IMR-90 (cell line): ENCODE results near the gene PALS1. TPM values are rescaled to one million over a fixed set of nuclear protein-coding genes. Genes with fewer than 3 reads are reported as not detected.
A peak's percentile ranks its signal among the peaks of the same experiment; 100 is the strongest.

Source experiments
- ATAC-seq: fragments of 200-7000 bp; cut with Tn5 transposase; 2 replicates; pipeline ENCODE4 v1.9.1; 2020; ENCODE audit warnings: low read depth, mild to moderate bottlenecking, moderate library complexity
- BruUV-seq: library from RNA; stranded (reverse); fragments of 400-500 nt; replicated peaks from 2 replicates; lab custom pipeline; 2021; lab: Mats Ljungman, UMichigan
- CTCF ChIA-PET: fragments of 300-600 bp; formaldehyde crosslinking; extraction: SDS; loops from one replicate; lab custom pipeline; 2021; ENCODE audit warnings: antibody characterized with exemption; lab: Yijun Ruan, JAX
- POLR2A ChIA-PET: fragments of 300-600 bp; sonication (Branson Sonifier 250); formaldehyde crosslinking; loops from one replicate; lab custom pipeline; 2022; ENCODE audit warnings: antibody characterized with exemption; ENCODE audit not compliant: unreplicated experiment; lab: Charles Lee
- DNase-seq: peaks from one replicate; pipeline ENCODE4 v3.0.0; 2013
- H2AFZ ChIP-seq: replicated peaks from 2 replicates; pipeline ENCODE3; 2013; ENCODE audit warnings: low read length, mild to moderate bottlenecking; ENCODE audit not compliant: poor library complexity
- H2AK5ac ChIP-seq: 2 replicates; pipeline ENCODE4 v1.6.1; 2013; ENCODE audit warnings: low read depth, low read length, inconsistent platforms
- H2AK9ac ChIP-seq: replicated peaks from 2 replicates; pipeline ENCODE3; 2013; ENCODE audit warnings: mild to moderate bottlenecking, low read depth, low read length, moderate library complexity; ENCODE audit not compliant: poor library complexity
- H2BK120ac ChIP-seq: 2 replicates; pipeline ENCODE4 v1.6.1; 2013; ENCODE audit warnings: low read depth, low read length, inconsistent platforms
- H2BK15ac ChIP-seq: 3 replicates; pipeline ENCODE4 v1.6.1; 2013; ENCODE audit warnings: low read depth, low read length, inconsistent platforms
- H2BK20ac ChIP-seq: 2 replicates; pipeline ENCODE4 v1.6.1; 2013; ENCODE audit warnings: low read depth, mild to moderate bottlenecking, inconsistent platforms, low read length, moderate library complexity
- H2BK5ac ChIP-seq: 2 replicates; pipeline ENCODE4 v1.6.1; 2013; ENCODE audit warnings: mild to moderate bottlenecking, low read depth, low read length, inconsistent platforms; ENCODE audit not compliant: poor library complexity, severe bottlenecking
- H3K14ac ChIP-seq: replicated peaks from 2 replicates; pipeline ENCODE4 v1.6.1; 2013; ENCODE audit warnings: low read depth, low read length, inconsistent platforms
- H3K18ac ChIP-seq: 2 replicates; pipeline ENCODE4 v1.6.1; 2013; ENCODE audit warnings: low read depth, low read length, control low read depth
- H3K23ac ChIP-seq: 2 replicates; pipeline ENCODE4 v1.6.1; 2013; ENCODE audit warnings: low read depth, low read length, inconsistent platforms
- H3K27ac ChIP-seq: 2 replicates; pipeline ENCODE4 v1.5.1; 2013; ENCODE audit warnings: mild to moderate bottlenecking, control low read depth, low read length; ENCODE audit not compliant: insufficient read depth
- H3K27me3 ChIP-seq: 2 replicates; pipeline ENCODE4 v1.6.1; 2013; ENCODE audit warnings: low read length; ENCODE audit not compliant: control insufficient read depth, insufficient read depth
- H3K36me3 ChIP-seq: 2 replicates; pipeline ENCODE4 v1.6.1; 2013; ENCODE audit warnings: low read length, mixed read lengths; ENCODE audit not compliant: control insufficient read depth, insufficient read depth
- H3K4ac ChIP-seq: 2 replicates; pipeline ENCODE4 v1.6.1; 2013; ENCODE audit warnings: low read depth, low read length, inconsistent platforms
- H3K4me1 ChIP-seq: 2 replicates; pipeline ENCODE4 v1.6.1; 2013; ENCODE audit warnings: low read length, mixed read lengths; ENCODE audit not compliant: control insufficient read depth, insufficient read depth
- H3K4me2 ChIP-seq: 2 replicates; pipeline ENCODE4 v1.6.1; 2013; ENCODE audit warnings: low read depth, mild to moderate bottlenecking, control low read depth, low read length, moderate library complexity
- H3K4me3 ChIP-seq: 2 replicates; pipeline ENCODE4 v1.5.1; 2013; ENCODE audit warnings: low read depth, mild to moderate bottlenecking, control low read depth, low read length, moderate library complexity; ENCODE audit not compliant: insufficient read depth
- H3K56ac ChIP-seq: 2 replicates; pipeline ENCODE4 v1.6.1; 2013; ENCODE audit warnings: low read length, inconsistent platforms; ENCODE audit not compliant: insufficient read depth; ENCODE audit errors: extremely low read depth
- H3K79me1 ChIP-seq, 2 experiments: 2 replicates each; pipeline ENCODE4 v1.6.1; 2013; ENCODE audit warnings: low read length in 2 of 2, inconsistent platforms in 1 of 2, low read depth in 1 of 2
- H3K9ac ChIP-seq: 2 replicates; pipeline ENCODE4 v1.6.1; 2013; ENCODE audit warnings: low read depth, low read length, control low read depth
- H3K9me1 ChIP-seq: 2 replicates; pipeline ENCODE4 v1.6.1; 2013; ENCODE audit warnings: low read length, inconsistent platforms; ENCODE audit not compliant: insufficient read depth
- H3K9me3 ChIP-seq: 2 replicates; pipeline ENCODE4 v1.6.1; 2013; ENCODE audit warnings: low read length; ENCODE audit not compliant: control insufficient read depth, insufficient read depth
- H4K20me1 ChIP-seq: 2 replicates; pipeline ENCODE4 v1.6.1; 2013; ENCODE audit warnings: low read length, inconsistent platforms; ENCODE audit not compliant: insufficient read depth
- H4K5ac ChIP-seq: 2 replicates; pipeline ENCODE4 v1.6.1; 2013; ENCODE audit warnings: mild to moderate bottlenecking, low read depth, low read length, control low read depth
- H4K8ac ChIP-seq, 2 experiments: 2 replicates each; pipeline ENCODE4 v1.6.1; 2013; ENCODE audit warnings: low read depth in 2 of 2, low read length in 2 of 2, control low read depth in 1 of 2, inconsistent platforms in 1 of 2
- H4K91ac ChIP-seq: 2 replicates; pipeline ENCODE4 v1.6.1; 2013; ENCODE audit warnings: low read depth, low read length, inconsistent platforms; ENCODE audit not compliant: insufficient read depth
- BHLHE40 ChIP-seq: fragments of 150-350 bp; IDR thresholded peaks from 2 replicates; pipeline ENCODE4 v1.6.1; 2016; ENCODE audit warnings: mild to moderate bottlenecking, low read depth, low read length
- CEBPB ChIP-seq: IDR thresholded peaks from 2 replicates; pipeline ENCODE4 v1.6.1; 2012; ENCODE audit warnings: low read depth, low read length, improper control_type of control experiment
- CHD1 ChIP-seq: IDR thresholded peaks from 2 replicates; pipeline ENCODE4 v1.6.1; 2012; ENCODE audit warnings: low read depth, low read length, improper control_type of control experiment
- FOS ChIP-seq: fragments of 150-350 bp; IDR thresholded peaks from 2 replicates; pipeline ENCODE4 v1.6.1; 2016; ENCODE audit warnings: low read depth, low read length
- MAFK ChIP-seq: IDR thresholded peaks from 2 replicates; pipeline ENCODE4 v1.6.1; 2012; ENCODE audit warnings: low read depth, low read length, improper control_type of control experiment
- MAZ ChIP-seq: IDR thresholded peaks from 2 replicates; pipeline ENCODE4 v1.6.1; 2012; ENCODE audit warnings: low read depth, mild to moderate bottlenecking, low read length, improper control_type of control experiment, moderate library complexity, borderline replicate concordance
- MXI1 ChIP-seq: IDR thresholded peaks from 2 replicates; pipeline ENCODE4 v1.6.1; 2012; ENCODE audit warnings: low read depth, mild to moderate bottlenecking, low read length, moderate library complexity, borderline replicate concordance
- NFE2L2 ChIP-seq: fragments of 150-350 bp; IDR thresholded peaks from 2 replicates; pipeline ENCODE4 v1.6.1; 2016; ENCODE audit warnings: low read depth, mild to moderate bottlenecking, low read length
- RAD21 ChIP-seq: IDR thresholded peaks from 2 replicates; pipeline ENCODE4 v1.6.1; 2012; ENCODE audit warnings: low read length, improper control_type of control experiment
- RFX5 ChIP-seq: IDR thresholded peaks from 2 replicates; pipeline ENCODE4 v1.8.0; 2012; ENCODE audit warnings: low read depth, mild to moderate bottlenecking, low read length, moderate library complexity
- SMC3 ChIP-seq: fragments of 150-350 bp; IDR thresholded peaks from 2 replicates; pipeline ENCODE4 v1.6.1; 2016; ENCODE audit warnings: low read depth, mild to moderate bottlenecking, antibody characterized with exemption, low read length, moderate library complexity
- WGBS, 2 experiments: methylation state at CpG; one replicate each; pipeline versions ENCODE4 v1.1.5 to v1.1.7; 2013; ENCODE audit warnings: missing lambda C conversion rate in 2 of 2; ENCODE audit not compliant: insufficient read length in 1 of 2; ENCODE audit errors: extremely low coverage in 2 of 2; 5-methylcytosine and 5-hydroxymethylcytosine counted together
- dilution Hi-C: fragments of 300-500 bp; cut with HindIII; formaldehyde crosslinking; loops from one replicate; pipeline ENCODE4 v1.14.3; 2018; ENCODE audit warnings: low sequenced_read_pairs; ENCODE audit not compliant: unreplicated experiment
- in situ Hi-C: fragments of 300-500 bp; cut with MboI; formaldehyde crosslinking; loops from 3 replicates; pipeline ENCODE4 v1.14.3; 2019; ENCODE audit warnings: low sequenced_read_pairs, inconsistent platforms, mixed read lengths
- intact Hi-C: fragments of 100-400 bp; cut with micrococcal nuclease; formaldehyde crosslinking; loops from 2 replicates; pipeline ENCODE4 v1.10.0; 2022
- polyA plus RNA-seq, 3 experiments: library from polyadenylated mRNA; depleted of rRNA; stranded (reverse); fragments of >200 nt; gene quantifications; 2 replicates each; pipeline ENCODE4 v1.2.3, GENCODE V29; 2012; ENCODE audit warnings: low replicate concordance in 1 of 3
- total RNA-seq: library from RNA; depleted of rRNA; stranded (reverse); fragments of >200 nt; gene quantifications from 2 replicates; pipeline ENCODE4 v1.2.3, GENCODE V29; 2012
- TF ChIP-seq, protein P1 (sequence below): fragments of 150-350 bp; IDR thresholded peaks from 2 replicates; pipeline ENCODE4 v1.6.1; 2017; ENCODE audit warnings: mild to moderate bottlenecking, antibody characterized with exemption, low read length, low read depth
- TF ChIP-seq, protein P2 (sequence below): fragments of 150-350 bp; IDR thresholded peaks from 2 replicates; pipeline ENCODE4 v1.6.1; 2016; ENCODE audit warnings: low read depth, mild to moderate bottlenecking, low read length, moderate library complexity, borderline replicate concordance

Gene PALS1
- total and polyA plus RNA-seq, 2 of the 4 experiments (the other 2 are of a cell fraction) = 17.7 to 40.1 TPM

DNA sequence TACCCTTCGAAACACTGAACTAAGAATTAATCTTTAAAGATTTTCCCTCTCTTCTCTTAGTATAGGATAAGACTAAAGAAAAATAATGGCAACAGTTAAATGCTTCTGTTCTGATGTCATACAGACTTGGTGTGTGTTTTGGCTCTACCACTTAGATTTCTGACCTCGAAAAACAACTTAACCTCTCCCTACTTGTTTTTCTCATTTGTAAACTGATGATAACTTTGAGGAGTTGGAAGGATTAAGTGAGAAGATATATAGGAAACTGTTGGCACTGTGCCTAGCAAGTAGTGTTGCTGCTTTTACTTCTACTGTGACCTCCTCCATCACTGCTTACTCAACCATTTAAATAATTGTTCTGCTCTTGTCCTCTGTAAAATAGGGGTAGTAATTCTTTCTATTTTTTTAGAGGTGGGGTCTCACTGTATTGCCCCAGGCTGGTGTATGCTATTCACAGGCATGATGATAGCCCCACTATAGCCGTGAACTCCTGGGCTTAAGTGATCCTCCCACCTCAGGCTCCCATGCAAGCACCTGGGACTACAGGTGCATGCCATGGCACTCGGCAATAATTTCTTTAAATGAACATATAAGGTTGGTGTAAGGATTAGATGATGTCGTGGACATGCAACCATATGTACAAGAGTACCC is 22.4 kb downstream of the PALS1 start (continued):
- TF ChIP-seq BHLHE40 = no peak

DNA sequence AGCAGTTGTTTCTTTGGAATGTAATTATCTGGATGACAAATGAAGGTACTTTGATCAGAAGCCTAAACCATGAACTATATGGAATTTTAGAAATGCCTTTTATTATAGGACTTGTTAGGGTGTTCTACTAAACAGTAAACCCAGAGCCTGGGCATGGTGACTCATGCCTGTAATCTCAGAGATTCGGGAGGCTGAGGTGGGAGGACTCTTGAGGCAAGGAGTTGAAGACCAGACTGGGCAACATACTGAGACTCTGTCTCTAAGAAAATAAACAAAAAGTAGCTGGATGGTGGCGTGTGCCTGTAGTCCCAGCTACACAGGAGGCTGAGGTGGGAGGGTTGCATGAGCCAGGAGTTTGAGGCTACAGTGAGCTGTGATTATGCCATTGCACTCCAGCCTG is 23.9 kb downstream of the PALS1 start:
- peaks cover 14% of the 10 kb centered on the region for H3K9me1 ChIP-seq
- H3K27me3 ChIP-seq = no peaks in the 10 kb centered on the region
- peaks cover 9% of the 10 kb centered on the region for H3K4me1 ChIP-seq
- H3K27ac ChIP-seq = no peak overlapping the region
- no peak overlapping the region for H4K91ac ChIP-seq
- H2AK5ac ChIP-seq = 0 out of 2 replicates have a peak overlapping the region, but pooled peaks have one; percentile 8
- no peak overlapping the region for H2AK9ac ChIP-seq
- no peak overlapping the region for H2BK20ac ChIP-seq
- H3K79me1 ChIP-seq = peaks cover 12 to 60% of the 10 kb centered on the region in 2 experiments
- H2AFZ ChIP-seq = no peak overlapping the region
- no peak overlapping the region for H3K4me3 ChIP-seq
- no peaks in the 10 kb centered on the region for H3K36me3 ChIP-seq
- 71% methylated on average over 1 of the region's 2 CpGs; no CpG with 5 or more reads in 1 of the 2 experiments for WGBS, 2 experiments
- H3K56ac ChIP-seq = no peak overlapping the region
- H4K5ac ChIP-seq = no peak overlapping the region
- H3K23ac ChIP-seq = peak overlapping the region; percentile 33; the same call in 1 of the 2 replicates
- no peaks in the 10 kb centered on the region for H3K9me3 ChIP-seq
- ATAC-seq (peak; percentile 30), DNase-seq (peak; percentile 49)
- intact Hi-C loops (no loop called here), in situ Hi-C loops (no loop called here), dilution Hi-C loops (no loop called here)
- no TSS peak for BruUV-seq
- no peak overlapping the region for H2BK15ac ChIP-seq
- peak overlapping the region; percentile 16; the same call in 1 of the 2 replicates for H3K4ac ChIP-seq
- POLR2A ChIA-PET = no interaction called here
- peaks cover 54% of the 10 kb centered on the region for H4K20me1 ChIP-seq
- no peak for TF ChIP-seq CEBPB
- TF ChIP-seq MAFK = no peak
- no peak for TF ChIP-seq RAD21
- TF ChIP-seq NFE2L2 = no peak
- TF ChIP-seq, protein P1, sequence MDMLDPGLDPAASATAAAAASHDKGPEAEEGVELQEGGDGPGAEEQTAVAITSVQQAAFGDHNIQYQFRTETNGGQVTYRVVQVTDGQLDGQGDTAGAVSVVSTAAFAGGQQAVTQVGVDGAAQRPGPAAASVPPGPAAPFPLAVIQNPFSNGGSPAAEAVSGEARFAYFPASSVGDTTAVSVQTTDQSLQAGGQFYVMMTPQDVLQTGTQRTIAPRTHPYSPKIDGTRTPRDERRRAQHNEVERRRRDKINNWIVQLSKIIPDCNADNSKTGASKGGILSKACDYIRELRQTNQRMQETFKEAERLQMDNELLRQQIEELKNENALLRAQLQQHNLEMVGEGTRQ = no peak
- TF ChIP-seq, protein P2, sequence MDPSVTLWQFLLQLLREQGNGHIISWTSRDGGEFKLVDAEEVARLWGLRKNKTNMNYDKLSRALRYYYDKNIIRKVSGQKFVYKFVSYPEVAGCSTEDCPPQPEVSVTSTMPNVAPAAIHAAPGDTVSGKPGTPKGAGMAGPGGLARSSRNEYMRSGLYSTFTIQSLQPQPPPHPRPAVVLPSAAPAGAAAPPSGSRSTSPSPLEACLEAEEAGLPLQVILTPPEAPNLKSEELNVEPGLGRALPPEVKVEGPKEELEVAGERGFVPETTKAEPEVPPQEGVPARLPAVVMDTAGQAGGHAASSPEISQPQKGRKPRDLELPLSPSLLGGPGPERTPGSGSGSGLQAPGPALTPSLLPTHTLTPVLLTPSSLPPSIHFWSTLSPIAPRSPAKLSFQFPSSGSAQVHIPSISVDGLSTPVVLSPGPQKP = no peak
- no peak for TF ChIP-seq RFX5
- no peak for TF ChIP-seq SMC3
- no peak for TF ChIP-seq CHD1
- TF ChIP-seq MXI1 = no peak
- TF ChIP-seq MAZ = no peak
- TF ChIP-seq FOS = no peak
- H3K4me2 ChIP-seq = no peak overlapping the region
- H3K14ac ChIP-seq = peak overlapping the region; percentile 14; the same call in 1 of the 2 replicates
- H2BK120ac ChIP-seq = no peak overlapping the region
- H2BK5ac ChIP-seq = no peak overlapping the region
- CTCF ChIA-PET = no interaction called here
- H3K18ac ChIP-seq = no peak overlapping the region
- no peak overlapping the region for H3K9ac ChIP-seq
- H4K8ac ChIP-seq = peak overlapping the region in 1 of 2 experiments; percentile 48; a peak in 1 of 4 replicates
